ENCODE measurements around the gene UGT1A5.
"Not testable (repeated sequence)": the region's sequence is repeated elsewhere in the genome, so short reads cannot be mapped to it uniquely, and the experiment has no call there.

The UGT1A5 gene

GRCh38 chr2:233693963-233694362, 18.7 kb upstream of the UGT1A5 start:
- no peak for DNase-seq (ENCODE audit: low read depth in 2 of 2)

- DNase-seq (ENCODE audit: low read depth in 2 of 2): no peak
Measured at GRCh38 chr2:233698740-233699139, 14.0 kb upstream of the UGT1A5 start.

GRCh38 chr2:233699424-233700027, 13.2 kb upstream of the UGT1A5 start:
- no peak for DNase-seq (ENCODE audit: low read depth in 2 of 2)

DNA sequence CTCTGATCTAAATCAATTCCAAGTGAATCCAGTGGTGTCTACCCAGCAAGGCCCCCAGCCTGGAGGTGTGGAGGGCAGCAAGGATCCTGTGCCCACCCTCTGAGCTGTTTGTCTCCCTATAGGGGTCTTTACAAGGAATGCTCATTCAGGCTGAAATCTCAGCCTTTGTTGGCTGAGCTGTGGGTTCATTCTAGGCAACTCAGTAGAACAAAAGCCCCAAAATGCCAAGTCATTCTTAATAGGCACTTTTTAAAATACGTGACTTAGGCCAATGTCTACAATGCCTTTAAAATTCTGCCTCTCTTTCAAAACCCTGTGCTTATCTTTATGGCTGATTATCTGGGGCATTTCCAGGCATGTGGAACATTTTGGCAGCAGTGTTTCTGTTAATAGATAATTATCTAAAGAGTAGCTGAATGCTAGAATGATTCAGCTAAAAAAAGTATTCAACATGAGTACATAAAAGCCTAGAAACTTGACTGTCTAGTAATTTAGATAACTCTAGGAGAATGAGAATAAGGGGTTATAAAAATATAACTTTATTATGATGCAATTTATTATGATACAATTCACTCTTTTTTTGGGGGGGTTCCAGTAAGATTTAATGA, 12.6 kb upstream of the UGT1A5 start:
- DNase-seq (ENCODE audit: low read depth in 2 of 2): no peak

DNA sequence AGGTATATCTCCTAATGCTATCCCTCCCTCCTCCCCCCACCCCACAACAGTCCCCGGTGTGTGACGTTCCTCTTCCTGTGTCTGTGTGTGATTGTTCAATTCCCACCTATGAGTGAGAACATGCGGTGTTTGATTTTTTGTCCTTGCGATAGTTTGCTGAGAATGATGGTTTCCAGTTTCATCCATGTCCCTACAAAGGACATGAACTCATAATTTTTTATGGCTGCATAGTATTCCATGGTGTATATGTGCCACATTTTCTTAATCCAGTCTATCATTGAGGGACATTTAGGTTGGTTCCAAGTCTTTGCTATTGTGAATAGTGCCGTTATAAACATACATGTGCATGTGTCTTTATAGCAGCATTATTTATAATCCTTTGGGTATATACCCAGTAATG, 11.9 kb upstream of the UGT1A5 start:
- not testable (repeated sequence) for DNase-seq (ENCODE audit: low read depth in 2 of 2)

- DNase-seq (ENCODE audit: low read depth in 2 of 2): no peak
Measured at GRCh38 chr2:233702238-233702637, 10.5 kb upstream of the UGT1A5 start.

DNA sequence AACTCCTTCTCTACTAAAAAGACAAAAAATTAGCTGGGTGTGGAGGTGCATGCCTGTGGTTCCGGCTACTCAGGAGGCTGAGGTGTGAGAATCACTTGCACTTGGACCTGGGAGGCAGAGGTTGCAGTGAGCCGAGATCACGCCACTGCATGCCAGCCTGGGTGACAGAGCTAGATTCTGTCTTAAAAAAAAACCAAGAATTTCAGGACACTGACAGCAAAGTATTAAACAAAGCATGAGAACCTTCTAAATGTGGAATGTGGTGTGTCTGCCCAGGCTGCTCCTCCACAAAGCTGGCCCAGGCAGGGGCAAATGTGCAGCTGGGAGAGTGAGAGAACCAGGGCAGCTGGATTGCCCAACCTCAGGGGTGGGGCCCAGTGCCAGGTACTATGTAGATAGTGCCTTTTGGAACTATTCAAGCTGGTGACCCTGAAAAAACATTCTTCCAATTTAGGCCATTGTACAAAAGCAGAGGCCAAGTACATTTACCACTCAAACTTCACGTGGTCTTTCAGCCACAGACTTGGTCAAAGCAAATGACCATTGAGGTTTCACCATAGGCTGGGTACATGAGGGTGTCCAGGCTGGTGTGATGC, 6.7 kb upstream of the UGT1A5 start:
- no peak for DNase-seq (ENCODE audit: low read depth in 2 of 2)

DNA sequence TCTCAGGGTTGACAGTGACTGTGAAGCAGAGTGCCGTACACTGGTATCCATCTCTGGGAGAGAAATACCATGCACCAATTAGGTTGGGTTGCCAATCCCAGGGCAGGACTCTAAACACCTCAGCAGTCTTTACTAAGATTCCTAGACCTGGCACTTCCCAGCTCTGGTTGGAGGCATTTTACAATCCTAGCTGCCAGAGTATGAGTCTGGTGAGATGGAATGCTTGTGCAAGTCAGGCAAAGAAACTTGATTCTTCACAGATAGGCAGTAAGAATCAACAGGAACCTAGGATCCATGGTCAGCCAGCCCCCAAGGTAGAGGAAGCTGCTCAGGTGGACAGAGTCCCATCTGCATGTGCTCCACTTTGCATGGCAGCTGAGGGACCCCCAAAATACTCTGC, 6.0 kb upstream of the UGT1A5 start:
- no peak for DNase-seq (ENCODE audit: low read depth in 2 of 2)

GRCh38 chr2:233707940-233708644, 4.6 kb upstream of the UGT1A5 start:
- DNase-seq (ENCODE audit: low read depth in 2 of 2): no peak

DNA sequence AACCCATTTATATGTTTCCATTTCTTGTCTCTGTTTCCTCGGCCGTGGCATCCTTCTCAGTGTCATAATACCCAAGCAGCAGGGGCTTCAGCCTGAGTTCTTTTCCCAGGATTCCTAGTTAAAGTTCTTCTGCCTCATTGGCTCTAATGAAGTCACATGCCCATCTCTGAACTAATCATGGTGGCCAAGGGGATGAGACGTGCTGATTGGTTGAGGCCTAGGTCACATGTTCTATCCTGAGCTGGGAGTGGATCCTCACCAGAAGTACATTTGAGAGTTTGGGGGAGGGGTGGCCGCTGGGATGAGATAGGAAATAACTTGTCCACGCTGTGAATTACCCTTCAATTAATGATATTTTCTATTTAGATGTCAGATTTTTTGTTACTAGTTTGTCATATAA, 3.8 kb upstream of the UGT1A5 start:
- DNase-seq (ENCODE audit: low read depth in 2 of 2): no peak

- peak; percentile 31 to 41 for DNase-seq (ENCODE audit: low read depth in 2 of 2)
Measured at GRCh38 chr2:233711312-233712008, 1.2 kb upstream of the UGT1A5 start.

GRCh38 chr2:233713262-233713615, 532 bp downstream of the UGT1A5 start:
- no peak for DNase-seq (ENCODE audit: low read depth in 2 of 2)

GRCh38 chr2:233714121-233714520, 1.4 kb downstream of the UGT1A5 start:
- no peak for DNase-seq (ENCODE audit: low read depth in 2 of 2)

GRCh38 chr2:233718552-233718951, 5.8 kb downstream of the UGT1A5 start, which contains the start of gene UGT1A4:
Gene UGT1A4, plus strand, starts transcription at chr2:233718736. Its CDS starts 85 bp downstream, at chr2:233718821.
- DNase-seq (ENCODE audit: low read depth in 2 of 2): no peak

- no peak for DNase-seq (ENCODE audit: low read depth in 2 of 2)
Measured at GRCh38 chr2:233728723-233729301, 16.1 kb downstream of the UGT1A5 start, which contains the start of gene UGT1A3. Gene UGT1A3, plus strand, starts transcription at chr2:233729042. Its CDS starts 85 bp downstream, at chr2:233729127.

GRCh38 chr2:233736868-233737653, 24.4 kb downstream of the UGT1A5 start:
- DNase-seq (ENCODE audit: low read depth in 2 of 2): not testable (repeated sequence)

- no peak for DNase-seq (ENCODE audit: low read depth in 2 of 2)
Measured at GRCh38 chr2:233740870-233741269, 28.2 kb downstream of the UGT1A5 start.

- DNase-seq (ENCODE audit: low read depth in 2 of 2): no peak
Measured at GRCh38 chr2:233743464-233744259, 31.0 kb downstream of the UGT1A5 start.

DNA sequence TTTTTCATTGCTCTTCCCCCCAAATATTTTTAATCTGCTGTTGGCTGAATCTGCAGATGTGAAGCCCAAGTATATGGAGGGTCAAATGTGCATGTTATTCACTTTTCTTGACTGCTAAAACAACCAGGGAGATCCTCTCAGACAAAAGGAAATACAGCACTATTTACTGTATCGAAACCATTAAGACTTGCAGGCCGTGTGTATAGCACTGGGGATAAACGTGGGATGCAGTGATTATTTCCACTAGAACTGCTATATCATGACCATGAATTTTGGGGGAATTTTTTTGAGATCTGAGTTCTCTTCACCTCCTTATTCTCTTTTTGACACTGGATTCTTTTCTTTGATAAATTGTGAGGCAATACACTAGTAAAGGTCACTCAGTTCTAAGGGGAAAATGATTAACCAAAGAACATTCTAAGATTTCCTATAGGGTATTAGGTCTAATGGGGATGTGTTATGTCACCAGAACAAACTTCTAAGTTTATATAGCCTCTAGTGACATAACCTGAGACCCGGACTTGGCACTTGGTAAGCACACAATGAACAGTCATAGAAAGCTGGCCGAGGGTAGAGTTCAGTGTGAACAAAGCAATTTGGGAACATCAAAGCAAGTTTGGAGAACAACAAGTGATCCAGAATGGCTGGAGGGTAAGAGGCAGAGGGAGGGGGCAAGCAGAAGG, 32.5 kb downstream of the UGT1A5 start:
- DNase-seq (ENCODE audit: low read depth in 2 of 2): no peak
